HG03159 (cell line): ENCODE results near the gene CRX.
"Not testable (repeated sequence)": the region's sequence is repeated elsewhere in the genome, so short reads cannot be mapped to it uniquely, and the experiment has no call there.

Experiments used
- ATAC-seq: cut with Tn5 transposase; IDR thresholded peaks from one replicate; pipeline ENCODE4 v1.9.1; 2021; ENCODE audit warnings: mild to moderate bottlenecking, moderate library complexity; ENCODE audit not compliant: unreplicated experiment

CRX gene

DNA sequence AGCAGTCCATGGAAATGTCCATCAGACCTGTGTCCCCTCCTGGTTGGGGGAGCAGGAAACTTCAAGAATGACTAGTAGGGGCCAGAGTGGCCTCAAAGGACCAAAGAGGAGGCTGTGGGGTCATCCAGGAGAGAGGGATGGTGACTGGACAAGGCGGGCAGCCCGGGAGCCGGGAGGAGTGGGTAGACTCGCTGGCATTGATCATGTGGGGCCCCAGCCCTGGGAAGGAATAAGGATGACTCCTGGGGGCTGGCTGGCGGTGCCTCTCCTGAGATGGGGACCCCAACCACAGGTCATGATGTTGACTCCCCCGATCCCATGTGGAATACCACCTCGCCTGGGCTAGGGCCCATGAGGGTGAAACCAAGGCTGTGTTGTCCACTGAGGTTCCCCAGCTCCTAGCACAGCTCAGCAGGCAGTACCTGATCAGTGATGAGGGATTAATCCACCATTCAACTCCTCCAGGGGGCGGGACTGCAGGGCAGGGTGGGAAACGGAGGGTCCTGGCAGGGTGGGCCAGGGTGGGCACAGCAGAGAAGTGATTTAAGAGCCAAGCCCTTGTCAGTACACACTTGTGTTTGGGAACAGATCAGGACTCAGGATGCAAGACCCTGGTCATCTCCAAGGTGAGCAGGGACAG lies 37.0 kb downstream of the CRX start, which contains the start of gene TPRX2:
TPRX2 (plus strand) TSS at position 590 of the 640 bp plus-strand sequence; CDS start at position 602, 12 bp downstream.
- not testable (repeated sequence) for ATAC-seq

DNA sequence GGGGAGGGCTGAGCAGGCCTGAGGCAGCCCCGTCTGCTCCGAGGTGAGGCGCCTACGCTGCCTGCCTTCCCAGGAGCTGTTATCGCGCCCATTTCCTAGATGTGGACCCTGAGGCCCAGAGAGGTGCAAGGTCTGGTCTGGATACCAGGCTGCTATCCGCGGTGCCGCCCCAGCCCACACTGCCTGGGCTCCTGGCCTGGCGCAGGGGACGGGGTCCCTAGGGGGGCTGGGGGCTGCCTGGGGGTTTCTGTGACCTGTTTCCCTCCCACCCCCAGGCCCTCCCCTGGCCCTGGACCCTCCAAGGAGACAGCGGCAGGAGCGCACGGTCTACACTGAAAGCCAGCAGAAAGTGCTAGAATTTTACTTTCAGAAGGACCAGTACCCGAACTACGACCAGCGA lies 38.1 kb downstream of the CRX start:
- not testable (repeated sequence) for ATAC-seq

DNA sequence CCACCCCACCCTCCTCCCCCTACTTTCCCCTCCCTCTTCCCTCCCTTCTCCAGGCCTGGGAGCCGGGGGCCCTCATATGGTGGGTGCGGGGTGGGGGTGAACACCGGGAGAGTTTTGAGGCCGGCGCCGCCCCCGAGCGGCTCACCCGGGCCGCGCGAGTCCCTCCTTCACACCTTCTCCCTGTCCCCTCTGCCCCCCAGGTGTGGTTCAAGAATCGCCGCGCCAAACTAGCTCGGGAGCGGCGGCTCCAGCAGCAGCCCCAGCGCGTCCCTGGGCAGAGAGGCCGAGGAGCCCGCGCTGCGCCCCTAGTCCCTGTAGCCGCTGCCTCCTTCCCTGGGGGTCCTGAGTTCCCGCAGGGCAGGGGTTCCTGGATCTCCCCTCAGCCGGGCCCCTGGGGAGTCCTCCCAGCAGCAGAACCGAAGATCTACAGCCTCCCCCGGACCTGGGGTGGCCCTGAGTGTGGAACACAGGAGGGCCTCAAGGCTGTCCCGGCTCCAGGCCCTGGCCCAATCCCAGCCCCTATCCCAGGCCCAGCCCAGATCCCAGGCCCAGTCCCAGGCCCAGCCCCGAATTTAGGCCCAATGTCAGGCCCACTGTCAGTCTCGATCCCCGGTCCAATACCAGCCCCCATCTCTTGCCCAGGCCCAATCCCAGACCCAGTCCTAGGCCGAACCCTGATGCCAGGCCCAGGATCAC lies 39.0 kb downstream of the CRX start:
- ATAC-seq: no peak

DNA sequence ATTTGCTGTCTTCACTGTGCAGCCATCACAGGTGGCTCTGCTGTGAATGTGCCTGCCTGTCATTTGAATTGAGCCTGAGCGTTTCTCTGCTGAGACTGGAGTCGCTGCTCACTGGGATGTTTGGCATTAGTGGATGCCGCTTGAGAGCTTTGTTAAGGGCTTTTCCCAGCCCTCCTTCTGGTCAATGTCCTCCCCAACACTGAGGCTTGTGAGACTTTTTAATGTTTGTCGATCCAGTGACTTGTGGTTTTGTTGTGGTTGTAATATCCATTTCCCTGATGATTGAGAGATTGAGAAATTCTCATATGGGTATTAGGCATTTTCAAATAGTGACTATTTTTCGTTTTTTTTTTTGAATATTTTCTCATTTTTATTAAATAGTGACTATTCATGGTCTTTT lies 39.9 kb downstream of the CRX start:
- ATAC-seq: no peak

DNA sequence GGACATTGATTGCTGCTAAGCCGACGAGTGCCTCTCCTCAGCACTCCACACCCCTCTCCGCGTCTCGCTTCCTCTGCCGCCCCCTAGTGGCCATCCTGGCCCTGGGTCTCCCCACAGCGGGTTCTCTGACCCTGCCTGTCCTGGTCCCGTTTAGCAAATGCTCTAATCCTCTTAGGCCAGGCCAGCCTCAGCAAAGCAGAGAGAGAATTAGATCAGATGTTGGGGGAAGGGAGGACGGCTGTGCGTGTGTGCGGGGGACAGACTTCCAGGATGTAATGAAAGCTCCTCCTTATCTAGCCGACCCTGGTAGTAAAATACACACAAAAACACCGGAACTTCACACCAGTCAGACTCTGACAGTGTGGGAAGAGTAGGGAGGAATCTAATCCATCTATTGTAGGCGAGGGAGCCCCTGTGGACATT lies 41.8 kb downstream of the CRX start:
- ATAC-seq: peak; percentile 50

DNA sequence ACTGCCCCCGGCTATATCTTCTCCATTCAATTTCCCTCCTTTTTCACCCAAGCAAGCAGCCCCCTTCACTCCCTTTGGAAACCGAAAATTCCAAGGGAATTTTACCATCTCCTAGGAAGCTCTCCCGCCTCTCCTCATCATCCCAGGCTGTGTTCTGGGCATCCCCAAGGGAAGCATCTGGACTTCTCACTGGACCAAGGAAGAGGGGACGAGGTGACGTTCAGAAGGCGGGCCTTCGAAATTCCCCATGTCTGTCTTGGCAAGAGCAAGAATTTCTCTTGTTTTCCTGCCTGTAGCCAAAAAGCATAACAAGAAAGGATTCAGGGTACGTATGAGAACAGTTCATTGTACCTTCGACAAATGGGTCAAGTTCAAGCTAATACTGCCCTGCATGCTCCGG lies 43.4 kb downstream of the CRX start:
- ATAC-seq: no peak

DNA sequence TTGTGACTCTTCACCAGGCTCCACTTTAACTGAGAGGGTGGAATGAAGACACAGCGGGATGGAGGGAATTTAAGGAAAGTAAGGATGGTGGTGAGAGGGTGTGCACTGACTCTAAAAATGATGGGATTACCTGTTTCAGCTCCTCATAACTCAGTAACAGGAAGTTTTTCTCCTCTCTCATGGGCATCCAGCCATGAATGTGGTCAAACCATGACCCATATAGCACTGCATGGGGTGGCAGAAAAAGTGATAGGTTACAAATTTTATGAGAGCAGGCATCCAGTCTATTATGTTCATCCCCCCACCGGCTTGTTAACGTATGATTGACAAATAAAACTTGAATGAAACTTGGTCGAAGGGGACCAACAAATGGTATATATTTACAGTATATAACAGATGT lies 57.2 kb downstream of the CRX start:
- ATAC-seq: no peak

DNA sequence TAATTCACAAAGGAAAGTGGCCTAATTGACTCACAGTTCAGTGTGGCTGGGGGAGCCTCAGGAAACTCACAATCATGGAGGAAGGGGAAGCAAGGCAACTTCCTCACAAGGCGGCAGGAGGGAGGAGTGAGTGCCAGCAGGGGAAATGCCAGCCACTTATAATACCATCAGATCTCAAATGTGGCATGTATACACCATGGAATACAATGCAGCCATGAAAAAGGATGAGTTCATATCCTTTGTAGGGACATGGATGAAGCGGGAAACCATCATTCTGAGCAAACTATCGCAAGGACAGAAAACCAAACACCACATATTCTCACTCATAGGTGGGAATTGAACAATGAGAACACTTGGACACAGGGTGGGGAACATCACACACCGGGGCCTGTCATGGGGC lies 57.6 kb downstream of the CRX start:
- not testable (repeated sequence) for ATAC-seq

DNA sequence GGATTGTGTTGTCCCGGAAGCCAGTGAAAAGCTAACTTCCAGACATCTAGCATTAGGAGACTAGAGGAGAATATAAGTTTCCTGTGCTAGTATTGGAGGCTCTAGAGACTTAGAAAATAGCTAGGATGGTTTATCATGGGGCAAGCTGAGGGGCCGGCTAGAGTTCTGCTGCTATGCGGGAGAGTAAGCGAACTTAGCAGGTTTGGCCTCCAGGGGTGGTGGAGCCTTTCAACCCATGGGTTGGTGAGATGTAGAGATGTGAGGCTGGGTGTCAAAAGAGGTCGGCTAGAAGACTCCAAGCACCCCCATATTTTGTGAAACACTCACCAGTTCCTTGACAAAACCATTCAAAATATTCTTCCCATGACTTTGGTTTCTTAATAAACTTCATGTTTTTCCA lies 60.0 kb downstream of the CRX start:
- ATAC-seq: no peak

DNA sequence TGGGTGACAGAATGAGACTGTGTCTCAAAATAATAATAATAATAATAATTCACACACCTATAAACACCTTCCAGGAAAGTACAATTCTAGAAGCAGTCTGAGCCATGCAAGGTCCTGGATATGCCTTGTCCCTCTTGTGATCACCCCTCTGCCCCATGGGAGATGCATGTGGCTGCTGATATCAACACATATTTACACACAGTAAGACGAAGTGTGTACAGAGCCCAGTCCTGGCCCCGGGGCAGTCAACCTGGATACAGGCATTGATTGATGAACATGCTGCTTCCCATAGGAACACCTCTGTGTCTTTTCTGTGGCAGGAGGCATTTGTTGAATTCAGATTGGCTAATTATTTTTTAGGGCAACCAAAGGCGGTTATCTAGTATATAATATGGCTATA lies 61.2 kb downstream of the CRX start:
- no peak for ATAC-seq

DNA sequence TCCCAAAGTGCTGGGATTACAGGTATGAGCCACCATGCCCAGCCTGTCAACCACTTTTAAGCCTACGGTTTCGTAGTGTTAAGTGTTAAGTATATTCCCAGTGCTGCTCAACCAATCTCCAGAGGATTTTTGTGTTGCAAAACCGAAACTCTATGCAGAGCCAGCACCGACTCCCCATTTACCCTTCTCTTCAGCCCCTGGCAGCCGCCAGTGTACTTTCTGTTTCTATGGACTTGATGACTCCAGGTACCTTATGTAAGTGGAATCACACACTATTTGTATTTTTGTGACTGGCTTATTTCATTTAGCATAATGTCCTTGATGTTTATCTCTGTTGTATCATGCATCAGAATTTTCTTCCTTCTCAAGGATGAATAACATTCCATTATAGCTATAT lies 63.3 kb downstream of the CRX start:
- no peak for ATAC-seq

DNA sequence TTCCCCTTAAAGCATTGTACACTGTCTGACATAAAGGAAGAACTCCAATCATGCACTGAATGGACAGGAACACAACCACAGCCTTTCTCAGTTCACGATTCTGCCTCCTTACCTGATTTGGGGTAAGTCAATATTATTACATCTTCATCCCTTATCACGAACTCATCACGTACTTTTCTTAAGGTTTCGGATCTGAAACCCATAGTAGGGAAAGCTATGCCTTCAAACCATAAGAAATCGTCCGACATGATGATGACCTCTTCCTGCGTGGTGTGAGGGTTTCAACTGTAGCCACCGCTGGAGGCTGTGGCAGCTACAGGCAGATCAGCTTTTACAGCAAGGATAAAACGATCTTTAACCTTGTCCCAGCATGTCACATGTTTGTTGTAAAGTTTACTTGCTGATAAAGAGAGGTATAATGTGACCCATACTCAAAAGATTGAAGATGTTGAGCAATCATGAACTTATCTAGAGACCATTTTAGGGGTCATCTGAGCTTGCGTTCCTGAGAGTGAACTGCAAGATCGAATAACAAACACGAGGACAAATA lies 64.3 kb downstream of the CRX start, which contains the start of gene SULT2A1:
SULT2A1 (minus strand) TSS at position 306 of the 550 bp plus-strand sequence; CDS start at position 248, 58 bp downstream.
- ATAC-seq: no peak

DNA sequence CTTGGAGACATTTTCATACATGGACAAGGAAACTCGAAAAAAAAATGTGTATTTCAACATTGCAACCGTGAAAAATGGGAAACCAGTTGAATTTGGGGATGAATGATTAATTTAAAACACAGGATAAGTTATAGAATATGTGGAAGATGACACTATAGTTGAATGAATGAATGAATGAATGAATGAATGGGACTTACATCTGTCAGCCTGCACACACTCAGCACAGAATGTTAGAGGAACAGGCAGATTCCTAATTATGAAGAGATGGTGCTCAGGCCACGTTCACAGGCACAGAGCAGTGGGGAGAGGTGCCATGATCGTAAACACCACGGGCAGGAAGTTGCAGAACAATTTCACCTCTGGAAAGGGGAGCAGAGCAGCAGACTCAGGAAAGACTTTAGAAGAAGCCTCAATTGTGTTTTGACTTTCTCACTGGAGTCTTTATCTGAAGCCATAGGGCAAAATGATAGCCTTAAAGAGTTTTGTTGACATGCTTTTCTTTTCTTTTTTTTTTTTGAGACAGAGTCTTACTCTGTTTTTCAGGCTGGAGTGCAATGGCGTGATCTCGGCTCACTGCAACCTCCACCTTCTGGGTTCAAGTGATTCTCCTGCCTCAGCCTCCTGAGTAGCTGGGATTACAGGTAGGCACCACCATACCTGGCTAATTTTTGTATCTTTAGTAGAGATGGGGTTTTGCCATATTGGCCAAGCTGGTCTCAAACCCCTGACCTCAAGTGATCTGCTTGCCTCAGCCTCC lies 69.3 kb downstream of the CRX start:
- ATAC-seq: no peak

DNA sequence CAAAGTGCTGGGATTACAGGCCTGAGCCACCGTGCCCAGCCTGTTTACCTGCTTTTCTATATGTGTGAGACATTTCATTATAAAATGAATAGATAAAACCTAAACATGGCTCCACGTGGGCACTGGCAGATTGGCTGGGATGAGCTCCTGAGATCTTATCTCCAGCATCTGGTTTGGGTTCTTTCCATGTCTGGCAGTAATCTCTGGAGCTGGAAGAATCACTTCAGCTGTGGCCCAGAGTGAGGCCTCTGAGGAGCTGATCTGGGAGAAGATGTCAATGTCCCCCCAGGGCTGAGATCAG lies 69.8 kb downstream of the CRX start:
- ATAC-seq: no peak

DNA sequence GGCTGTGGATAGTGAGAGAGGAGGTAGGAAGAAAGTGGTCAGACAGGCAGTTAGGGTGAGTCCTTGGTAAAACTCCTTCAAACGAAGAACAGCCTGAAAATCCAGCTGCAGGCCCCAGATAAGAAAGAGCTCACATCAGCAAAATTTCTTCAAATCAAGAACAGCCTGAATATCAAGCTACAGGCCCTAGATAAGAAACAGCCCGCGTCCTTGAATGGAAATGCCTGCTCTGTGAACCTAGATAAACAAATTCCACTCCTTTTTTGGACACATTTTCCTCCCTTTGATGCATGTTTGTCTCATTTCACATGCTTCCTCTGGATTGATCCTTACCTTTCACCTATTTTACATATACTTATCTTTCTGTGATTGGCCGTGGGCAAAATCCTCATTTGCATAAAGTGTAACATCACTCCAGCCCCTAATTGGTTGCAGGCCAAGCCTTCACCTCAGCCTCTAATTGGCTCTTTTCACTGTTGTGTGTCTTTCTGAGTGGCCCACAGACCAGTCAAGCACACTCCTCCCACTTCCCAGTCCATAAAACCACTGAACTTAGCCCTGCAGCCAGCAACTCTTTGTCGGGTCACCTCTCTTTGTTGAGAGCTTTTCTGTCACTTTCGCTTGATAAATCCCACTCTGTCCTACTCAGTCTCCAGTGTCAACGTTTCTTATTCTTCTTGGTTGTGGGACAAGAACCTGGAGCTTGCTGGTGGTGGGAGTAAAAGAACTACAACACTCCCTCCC lies 70.4 kb downstream of the CRX start:
- no peak for ATAC-seq
